Measurements from ENCODE around the gene BORCS6.
"Not testable (repeated sequence)": the region's sequence is repeated elsewhere in the genome, so short reads cannot be mapped to it uniquely, and the experiment has no call there.

The BORCS6 gene

DNA sequence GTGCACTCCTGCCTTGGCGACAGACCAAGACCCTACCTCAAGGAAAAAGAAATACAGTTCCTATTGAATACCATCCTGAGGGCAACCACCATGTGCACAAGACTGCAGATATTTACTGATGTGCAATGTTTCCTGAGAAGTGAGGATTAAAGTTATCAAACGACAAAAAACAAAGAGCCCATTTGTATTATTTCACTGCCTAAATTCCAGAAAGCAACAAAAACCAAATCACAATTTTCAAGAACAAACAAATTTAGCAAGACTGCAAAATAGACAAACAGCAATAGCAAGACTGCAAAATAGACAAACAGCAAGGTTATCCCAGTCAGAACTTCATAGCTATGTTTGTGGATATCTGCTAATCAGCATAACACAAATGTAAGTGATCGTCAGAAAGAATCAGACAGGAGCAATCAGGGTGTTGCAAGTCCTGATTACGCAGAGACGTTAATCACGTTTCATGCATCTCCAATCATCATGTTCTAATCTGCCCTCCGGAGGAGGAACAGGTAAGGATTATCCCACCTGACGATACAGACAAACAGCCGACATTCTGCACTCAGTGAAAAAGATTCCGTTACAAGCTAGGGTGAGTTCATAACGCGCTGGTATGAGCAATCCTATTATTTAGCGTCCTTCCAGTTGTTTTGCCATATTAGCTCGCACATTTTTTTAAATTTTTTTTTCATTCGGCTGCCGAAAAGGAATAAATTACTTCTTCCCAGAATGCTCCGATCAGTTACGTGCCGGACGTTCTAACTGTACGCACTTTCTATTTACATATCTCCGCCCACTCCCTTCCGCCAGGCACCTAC, 16.7 kb downstream of the BORCS6 start:
- DNase-seq = peak; percentile 91

DNA sequence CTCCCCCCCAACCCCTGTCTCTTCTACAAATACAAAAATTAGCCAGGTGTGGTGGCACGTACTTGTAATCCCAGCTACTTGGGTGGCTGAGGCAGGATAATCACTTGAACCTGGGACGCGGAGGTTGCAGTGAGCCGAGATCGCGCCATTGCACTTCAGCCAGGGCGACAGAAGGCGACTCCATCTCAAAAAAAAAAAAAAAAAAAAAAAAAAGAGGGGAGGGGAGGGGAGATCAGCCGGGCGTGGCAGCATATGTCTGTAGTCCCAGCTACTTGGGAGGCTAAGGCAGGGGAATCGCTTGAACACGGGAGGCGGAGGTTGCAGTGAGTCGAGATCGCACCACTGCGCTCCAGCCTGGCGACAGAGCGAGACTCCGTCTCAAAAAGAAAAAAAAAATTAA, 19.8 kb downstream of the BORCS6 start:
- DNase-seq = not testable (repeated sequence)

GRCh38 chr17:8167526-8167925, 22.5 kb downstream of the BORCS6 start:
- no peak for DNase-seq

DNA sequence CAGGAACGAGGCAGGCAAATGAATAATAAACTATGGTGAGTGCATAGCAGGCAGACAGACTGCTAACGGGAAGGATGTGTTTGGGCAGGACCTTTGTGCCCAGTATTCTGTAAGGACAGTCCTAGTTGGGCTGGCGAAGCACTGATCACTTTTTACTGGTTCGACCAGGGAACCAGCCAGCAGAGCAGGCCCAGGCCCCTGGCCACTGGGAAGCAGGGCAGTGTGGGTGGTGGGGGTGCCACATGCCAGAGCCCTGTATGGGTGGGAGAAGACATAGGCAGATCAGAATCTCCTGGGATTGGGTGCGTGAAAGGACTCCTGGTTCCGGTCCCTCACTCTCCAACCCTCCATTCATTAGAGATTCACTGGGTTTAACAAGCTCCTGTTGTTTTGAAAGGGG, 23.2 kb downstream of the BORCS6 start:
- no peak for DNase-seq

- no peak for DNase-seq
Measured at GRCh38 chr17:8164815-8165131, 25.2 kb downstream of the BORCS6 start.

- peak; percentile 82 for DNase-seq
Measured at GRCh38 chr17:8163978-8164814, 25.8 kb downstream of the BORCS6 start.

DNA sequence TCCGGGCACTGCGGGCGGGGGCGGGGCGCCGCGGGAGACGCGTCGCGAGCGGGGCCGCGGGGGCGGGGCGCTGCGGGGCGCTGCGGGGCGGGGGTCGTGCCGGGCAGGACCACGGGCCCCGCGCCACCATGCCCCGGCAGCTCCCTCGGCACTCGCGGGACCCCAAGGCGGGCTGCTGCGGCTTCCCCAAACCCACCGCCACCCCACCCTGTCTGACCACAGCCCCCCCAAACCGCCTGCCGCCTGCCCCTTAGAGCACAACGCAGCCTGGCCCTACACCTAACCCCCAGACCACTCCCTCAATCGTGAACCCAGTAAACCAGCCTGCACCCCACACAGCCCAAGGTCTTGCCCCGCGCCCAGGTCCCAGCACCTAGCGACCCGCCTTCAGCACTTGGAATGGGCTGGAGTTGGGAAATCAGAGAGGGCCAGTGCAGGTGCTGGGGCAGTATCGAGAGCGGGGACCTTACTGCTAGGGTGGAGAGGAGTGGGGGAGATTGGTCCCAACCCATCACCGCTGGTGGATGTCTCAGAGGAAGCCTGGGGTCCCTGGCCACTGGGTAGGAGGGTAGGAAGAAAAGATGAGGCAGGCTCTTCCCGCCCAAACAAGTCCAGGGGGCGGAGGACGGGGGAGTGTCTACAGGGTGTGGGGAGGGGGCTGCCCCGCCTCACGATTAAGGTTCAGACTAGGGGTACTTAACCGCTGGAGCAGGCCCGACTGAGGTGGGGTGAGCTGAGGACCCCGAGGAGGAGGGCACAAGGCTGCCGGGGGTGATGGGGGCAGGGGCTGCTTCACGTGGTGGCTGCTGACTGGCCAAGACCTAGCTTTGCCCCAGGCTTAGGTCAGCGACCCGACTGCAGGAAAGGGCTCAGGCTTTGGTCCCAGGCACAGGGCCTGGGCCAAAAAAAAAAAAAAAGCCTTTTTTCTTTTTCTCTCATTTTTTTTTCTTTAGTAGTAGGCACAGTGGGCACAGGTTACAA, 26.7 kb downstream of the BORCS6 start:
- DNase-seq = peak; percentile 14

DNA sequence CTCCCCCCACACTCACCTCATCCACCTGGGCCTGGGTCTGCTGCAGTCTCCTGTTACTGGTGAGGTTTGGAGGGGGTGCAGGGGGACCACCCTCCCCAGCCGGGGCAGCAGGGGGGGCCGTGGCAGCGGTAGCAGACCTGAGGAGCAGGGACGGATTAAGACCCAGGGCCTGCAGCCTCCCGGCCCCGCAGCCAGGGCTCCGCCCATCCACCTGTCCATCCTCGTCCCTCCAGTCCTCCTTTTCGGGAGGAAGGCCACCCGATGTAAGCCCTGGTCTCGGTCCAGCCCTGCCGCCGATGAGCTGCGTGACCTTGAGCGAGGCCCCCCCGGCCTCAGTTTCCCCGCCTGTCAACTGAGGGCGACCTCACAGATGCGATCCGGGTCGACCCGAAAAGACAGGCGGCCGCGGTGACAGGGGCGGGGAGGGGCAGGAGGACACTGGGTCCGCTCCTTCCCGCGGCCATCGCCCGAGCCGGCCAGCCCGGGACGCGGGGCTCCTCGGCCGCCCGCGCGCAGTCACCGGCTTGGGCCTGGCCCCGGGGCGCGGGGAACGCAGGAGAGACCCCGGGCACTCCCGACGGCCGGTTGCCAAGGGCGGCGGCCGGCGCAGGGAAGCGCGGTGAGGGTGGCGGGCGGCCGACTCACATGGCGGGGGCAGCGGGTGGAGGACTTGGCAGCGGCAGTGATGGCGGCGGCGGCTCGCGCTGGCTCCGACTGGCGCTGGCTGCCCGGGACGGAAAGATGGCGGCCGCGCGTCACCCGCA, 27.6 kb downstream of the BORCS6 start, which contains the start of gene VAMP2:
TSS of gene VAMP2 (minus strand) at position 716 of the 764 bp plus-strand sequence. CDS start at position 647, 69 bp downstream.
- peak; percentile 87 for DNase-seq

GRCh38 chr17:8161289-8162232, 28.4 kb downstream of the BORCS6 start:
- DNase-seq = peak; percentile 28

DNA sequence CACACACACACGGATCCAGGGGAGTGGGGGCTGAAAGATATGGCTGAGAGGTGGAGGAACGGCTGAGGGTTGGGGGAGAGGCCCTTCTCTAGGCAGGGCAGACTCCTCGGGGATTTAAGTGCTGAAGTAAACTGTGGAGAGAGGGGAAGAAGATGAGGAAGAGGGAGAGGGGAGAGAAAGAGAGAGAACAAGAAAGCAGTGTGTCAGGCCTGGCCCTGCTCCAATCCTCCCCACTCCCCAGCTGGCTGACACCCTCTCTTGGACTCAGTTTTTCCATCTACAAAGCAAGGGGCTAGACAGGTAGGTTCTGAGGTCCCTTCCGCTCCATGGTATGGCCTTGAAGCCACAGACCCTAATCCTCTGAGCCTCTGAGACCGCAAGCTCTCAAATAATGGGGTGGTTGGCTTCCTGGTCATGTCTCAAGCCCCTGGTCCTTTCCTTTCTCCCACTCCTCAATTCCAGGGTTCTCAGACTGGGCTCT, 29.2 kb downstream of the BORCS6 start:
- DNase-seq = peak; percentile 22

DNA sequence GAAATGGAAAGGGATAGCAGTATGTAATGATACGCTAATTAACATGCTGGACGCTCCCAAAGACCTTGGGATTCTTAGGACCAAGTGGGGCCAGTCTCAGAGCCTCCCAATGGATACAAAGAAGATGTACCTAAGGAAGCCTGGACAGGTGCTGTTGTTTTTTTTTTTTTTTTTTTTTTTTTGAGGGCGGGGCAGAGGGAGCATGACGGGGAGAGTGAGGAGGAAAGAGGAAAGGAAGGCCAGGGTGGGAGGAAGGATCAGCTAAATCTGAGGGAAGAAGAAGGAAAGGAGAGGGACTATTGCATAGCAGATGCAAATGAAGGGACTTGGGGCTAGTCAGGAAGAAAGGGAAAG, 29.8 kb downstream of the BORCS6 start:
- peak; percentile 2 for DNase-seq

GRCh38 chr17:8159459-8160223, 30.3 kb downstream of the BORCS6 start:
- peak; percentile 7 for DNase-seq

GRCh38 chr17:8159032-8159400, 31.0 kb downstream of the BORCS6 start:
- DNase-seq = peak; percentile 16

DNA sequence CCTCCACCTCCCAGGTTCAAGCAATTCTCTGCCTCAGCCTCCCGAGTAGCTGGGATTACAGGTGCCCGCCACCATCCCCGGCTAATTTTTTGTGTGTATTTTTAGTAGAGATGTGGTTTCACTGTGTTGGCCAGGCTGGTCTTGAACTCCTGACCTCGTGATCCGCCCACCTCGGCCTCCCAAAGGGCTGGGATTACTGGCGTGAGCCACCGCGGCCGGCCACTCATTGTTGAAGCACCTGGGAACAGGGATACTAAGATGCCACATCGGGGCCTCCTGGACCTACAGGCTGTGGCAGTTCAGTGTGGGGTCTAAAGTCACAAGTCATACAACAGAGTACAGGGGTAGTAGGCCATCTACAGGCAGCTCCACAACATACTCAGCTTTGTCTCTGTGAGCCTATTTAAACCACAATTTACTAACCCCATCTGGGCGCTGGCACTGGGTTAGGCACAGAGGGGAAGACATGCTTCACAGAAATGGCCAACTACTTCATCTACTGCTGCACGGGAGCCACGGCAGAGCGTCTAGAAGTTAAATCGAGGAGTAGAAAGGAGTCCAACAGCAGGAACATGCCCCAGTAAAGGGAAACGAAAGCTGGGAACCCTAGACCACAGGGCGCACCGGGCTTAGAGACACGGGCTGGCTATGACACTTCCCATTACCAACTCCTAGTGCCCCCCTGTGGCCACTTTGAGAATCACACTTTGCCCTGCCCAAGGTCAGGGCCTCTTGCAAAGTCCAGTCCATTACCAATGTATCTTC, 31.5 kb downstream of the BORCS6 start:
- DNase-seq = peak; percentile 90

GRCh38 chr17:8156246-8156992, 33.6 kb downstream of the BORCS6 start:
- DNase-seq = peak; percentile 100

GRCh38 chr17:8155996-8156245, 34.1 kb downstream of the BORCS6 start:
- no peak for DNase-seq

DNA sequence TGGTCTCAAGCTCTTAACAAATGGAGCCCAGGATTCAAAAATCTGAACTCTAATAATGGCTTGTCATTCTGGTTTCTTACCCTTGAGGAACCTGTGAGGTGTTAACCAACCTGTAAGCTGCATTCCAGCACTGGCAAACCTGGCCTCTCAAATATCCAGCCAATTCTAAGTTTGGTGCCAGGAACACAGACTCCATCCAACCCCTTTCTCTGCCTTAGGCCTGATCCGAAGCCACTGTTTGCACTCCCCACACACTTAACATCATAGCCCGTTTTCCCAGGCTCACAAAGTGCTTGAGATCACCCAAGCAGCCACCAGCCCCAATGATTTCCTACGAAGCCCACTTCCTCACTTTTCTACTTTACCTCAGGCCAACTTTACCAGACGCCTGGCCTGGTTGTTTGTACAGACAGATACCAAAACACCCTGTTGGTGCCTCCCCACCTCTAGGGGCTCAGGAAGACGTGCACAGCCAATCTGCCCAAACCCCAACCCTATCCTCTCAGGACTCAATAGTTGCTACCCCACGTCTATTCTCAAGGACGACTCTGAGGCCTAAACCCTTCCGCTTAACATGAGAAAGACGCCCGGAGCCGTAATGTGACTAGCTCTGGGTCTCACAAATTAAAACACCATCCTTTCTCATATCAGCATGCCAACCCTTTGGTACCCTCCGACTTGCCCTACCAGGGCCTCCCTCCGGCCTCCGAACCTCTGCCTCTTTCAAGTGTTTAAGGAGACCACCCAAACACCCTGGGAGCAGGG, 34.6 kb downstream of the BORCS6 start:
- peak; percentile 48 for DNase-seq

- DNase-seq = no peak
Measured at GRCh38 chr17:8154608-8155155, 35.3 kb downstream of the BORCS6 start.

Data from CD4-positive, alpha-beta T cell treated with Interleukin-12 subunit alpha and Interleukin-12 subunit beta, for 1 hour (primary cell).